A673 (cell line): Measurements from ENCODE around the gene EIF4G1. TPM values are rescaled to one million over a fixed set of nuclear protein-coding genes. Genes with fewer than 3 reads are reported as not detected.

Experiments
- BruUV-seq: library from RNA; stranded (reverse); fragments of 400-500 nt; replicated peaks from 2 replicates; lab custom pipeline; 2021; lab: Mats Ljungman, UMichigan
- CTCF ChIA-PET: fragments of 300-600 bp; sonication (Branson Sonifier 250); formaldehyde crosslinking; loops from one replicate; lab custom pipeline; 2022; ENCODE audit warnings: antibody characterized with exemption; lab: Charles Lee
- POLR2A ChIA-PET: fragments of 300-600 bp; sonication (Branson Sonifier 250); formaldehyde crosslinking; loops from one replicate; lab custom pipeline; 2022; ENCODE audit warnings: antibody characterized with exemption; ENCODE audit not compliant: low non-redundant PET; lab: Charles Lee
- DNase-seq: peaks from one replicate; pipeline ENCODE4 v3.0.0-alpha.2; 2015; ENCODE audit warnings: low spot score
- H3K27ac ChIP-seq: fragments of 200-600 bp; sonication (generic); 2 replicates; pipeline ENCODE4 v1.5.1; 2016; ENCODE audit warnings: mixed run types, low read depth, mild to moderate bottlenecking, mixed read lengths, antibody characterized with exemption, low read length; ENCODE audit not compliant: poor library complexity, severe bottlenecking
- H3K27me3 ChIP-seq: fragments of 200-600 bp; sonication (generic); replicated peaks from 2 replicates; pipeline ENCODE4 v1.6.1; 2017; ENCODE audit warnings: mixed run types, low read depth, mild to moderate bottlenecking, mixed read lengths, antibody characterized with exemption, low read length; ENCODE audit not compliant: insufficient read depth, poor library complexity
- H3K36me3 ChIP-seq: fragments of 200-600 bp; sonication (generic); 2 replicates; pipeline ENCODE4 v1.6.1; 2016; ENCODE audit warnings: mixed run types, mild to moderate bottlenecking, mixed read lengths, antibody characterized with exemption, low read length; ENCODE audit not compliant: insufficient read depth, poor library complexity, severe bottlenecking
- H3K4me1 ChIP-seq: fragments of 200-600 bp; sonication (generic); 2 replicates; pipeline ENCODE4 v1.6.1; 2017; ENCODE audit warnings: mixed run types, mild to moderate bottlenecking, mixed read lengths, antibody characterized with exemption, low read length; ENCODE audit not compliant: insufficient read depth, poor library complexity, severe bottlenecking
- H3K4me3 ChIP-seq: fragments of 200-600 bp; sonication (generic); 2 replicates; pipeline ENCODE4 v1.5.1; 2016; ENCODE audit warnings: low read depth, mixed run types, mild to moderate bottlenecking, mixed read lengths, low read length; ENCODE audit not compliant: poor library complexity, severe bottlenecking
- H3K9me3 ChIP-seq: fragments of 200-600 bp; sonication (generic); 2 replicates; pipeline ENCODE4 v1.6.1; 2016; ENCODE audit warnings: mixed run types, low read depth, mild to moderate bottlenecking, mixed read lengths, antibody characterized with exemption, low read length; ENCODE audit not compliant: poor library complexity, severe bottlenecking
- CTCF ChIP-seq: fragments of 300-800, 200-600 bp; sonication (generic); conservative IDR thresholded peaks from 2 replicates; pipeline ENCODE4 v1.5.1; 2017; ENCODE audit warnings: low read depth, mild to moderate bottlenecking, antibody characterized with exemption, low read length, moderate library complexity, mixed read lengths
- EZH2 ChIP-seq: fragments of 200-600 bp; sonication (generic); IDR thresholded peaks from 2 replicates; pipeline ENCODE4 v1.6.1; 2017; ENCODE audit warnings: borderline replicate concordance, low read depth, mild to moderate bottlenecking, mixed read lengths, antibody characterized with exemption, low read length; ENCODE audit not compliant: poor library complexity, severe bottlenecking
- intact Hi-C: fragments of 100-400 bp; cut with micrococcal nuclease; formaldehyde crosslinking; loops from one replicate; pipeline ENCODE4 v1.10.0; 2022; ENCODE audit not compliant: unreplicated experiment
- total RNA-seq: library from RNA; stranded (reverse); gene quantifications from 2 replicates; pipeline ENCODE4 v1.2.3, GENCODE V29; 2021

The EIF4G1 gene
- total RNA-seq, 1 experiment from 2014 or later = 559 TPM

- CTCF ChIA-PET = no interaction called here
These were observed 9.3 kb downstream of the EIF4G1 start for GRCh38 chr3:184323696-184324095.

DNA sequence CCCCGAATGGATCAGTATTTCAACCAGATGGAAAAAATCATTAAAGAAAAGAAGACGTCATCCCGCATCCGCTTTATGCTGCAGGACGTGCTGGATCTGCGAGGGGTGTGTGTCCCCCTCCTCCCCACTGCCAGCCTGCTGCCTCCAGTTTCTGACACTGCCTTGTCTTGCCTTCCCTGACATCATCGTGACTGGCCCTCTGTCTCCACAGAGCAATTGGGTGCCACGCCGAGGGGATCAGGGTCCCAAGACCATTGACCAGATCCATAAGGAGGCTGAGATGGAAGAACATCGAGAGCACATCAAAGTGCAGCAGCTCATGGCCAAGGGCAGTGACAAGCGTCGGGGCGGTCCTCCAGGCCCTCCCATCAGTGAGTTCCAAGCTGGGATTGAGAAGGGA is 10.9 kb downstream of the EIF4G1 start:
- Histone ChIP-seq H3K9me3 (no peaks in the 10 kb centered on the region), H3K27ac (no peak overlapping the region), H3K36me3 (peaks cover 100% of the 10 kb centered on the region), H3K27me3 (no peaks in the 10 kb centered on the region), H3K4me3 (no peak overlapping the region), H3K4me1 (peaks cover 1% of the 10 kb centered on the region)
- POLR2A ChIA-PET = no interaction called here
- intact Hi-C loops = no loop called here
- DNase-seq = no peak
- no TSS peak for BruUV-seq
- CTCF ChIA-PET = no interaction called here
- TF ChIP-seq CTCF (no peak), EZH2 (no peak)

More at GRCh38 chr3:184323696-184324095, 9.3 kb downstream of the EIF4G1 start:
- Histone ChIP-seq H3K9me3 (no peaks in the 10 kb centered on the region), H3K4me1 (peaks cover 15% of the 10 kb centered on the region), H3K27ac (no peak overlapping the region), H3K27me3 (no peaks in the 10 kb centered on the region), H3K4me3 (no peak overlapping the region), H3K36me3 (peaks cover 89% of the 10 kb centered on the region)
- TF ChIP-seq CTCF (no peak), EZH2 (no peak)
- no peak for DNase-seq
- POLR2A ChIA-PET = no interaction called here
- no TSS peak for BruUV-seq
- intact Hi-C loops = no loop called here

DNA sequence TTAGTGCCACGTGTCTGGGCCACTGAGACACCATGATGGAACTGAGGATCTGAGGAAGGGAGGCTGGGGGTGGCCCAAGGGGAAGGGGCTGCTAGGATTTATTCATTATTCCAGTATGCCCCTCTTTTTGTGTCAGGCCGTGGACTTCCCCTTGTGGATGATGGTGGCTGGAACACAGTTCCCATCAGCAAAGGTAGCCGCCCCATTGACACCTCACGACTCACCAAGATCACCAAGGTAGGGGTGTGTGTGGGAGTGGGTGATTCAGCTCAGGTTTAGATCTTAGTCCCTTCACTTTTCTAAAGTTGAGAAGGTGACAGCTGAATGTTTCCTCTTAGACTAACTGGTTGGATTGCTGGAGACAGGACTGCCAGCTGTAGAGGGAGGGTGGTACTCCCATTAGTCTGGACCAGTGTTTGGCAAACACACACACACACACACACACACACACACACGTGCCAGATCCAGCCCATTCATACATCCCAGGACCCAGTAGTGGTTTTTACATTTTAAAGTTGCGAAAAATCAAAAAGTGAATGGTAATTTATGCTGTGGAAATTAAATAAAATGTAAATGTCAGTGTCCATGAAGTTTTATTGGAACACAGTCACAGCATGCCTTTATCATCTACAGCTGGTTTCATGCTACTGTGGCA is 11.4 kb downstream of the EIF4G1 start:
- no peak overlapping the region for H3K27ac ChIP-seq
- intact Hi-C loops = no loop called here
- CTCF ChIA-PET = no interaction called here
- peaks cover 100% of the 10 kb centered on the region for H3K36me3 ChIP-seq
- H3K27me3 ChIP-seq = no peaks in the 10 kb centered on the region
- TF ChIP-seq EZH2 (no peak), CTCF (no peak)
- H3K4me3 ChIP-seq = no peak overlapping the region
- H3K9me3 ChIP-seq = no peaks in the 10 kb centered on the region
- BruUV-seq = no TSS peak
- no peaks in the 10 kb centered on the region for H3K4me1 ChIP-seq
- POLR2A ChIA-PET = no interaction called here
- DNase-seq = no peak
